Stimulated activated naive CD4-positive, alpha-beta T cell (primary cell): ENCODE data around the gene PARD3.
"Not testable (repeated sequence)": the region's sequence is repeated elsewhere in the genome, so short reads cannot be mapped to it uniquely, and the experiment has no call there.

Experiments
- DNase-seq, 6 experiments: peaks; one replicate each; lab custom pipeline; 2025; lab: John Stamatoyannopoulos, UW

The PARD3 gene

GRCh38 chr10:34423673-34424625 is 391.1 kb downstream of the PARD3 start:
- DNase-seq, result no peak

- no peak for DNase-seq
These were observed 394.3 kb downstream of the PARD3 start for GRCh38 chr10:34420795-34421194.

GRCh38 chr10:34420273-34420672 is 394.8 kb downstream of the PARD3 start:
- DNase-seq, result no peak

DNA sequence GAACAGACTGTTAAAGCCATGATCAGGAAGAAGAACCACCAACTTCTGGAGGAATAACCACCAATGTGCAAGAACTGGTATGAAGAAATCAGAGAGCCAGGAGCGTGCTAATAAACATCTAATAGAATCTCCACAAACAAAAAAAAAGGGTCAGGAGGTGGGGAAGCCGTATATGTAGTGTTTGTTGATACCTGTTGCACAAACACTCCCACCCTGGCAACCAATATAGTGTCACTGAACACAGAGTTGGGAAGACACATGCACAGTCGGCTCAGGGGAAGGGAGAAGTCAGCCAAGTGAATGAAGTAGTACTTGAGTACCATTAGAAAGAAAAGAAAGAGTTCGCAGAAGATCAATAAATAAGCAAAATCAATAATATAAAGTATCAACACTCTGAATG is 400.1 kb downstream of the PARD3 start:
- DNase-seq, result no peak

DNA sequence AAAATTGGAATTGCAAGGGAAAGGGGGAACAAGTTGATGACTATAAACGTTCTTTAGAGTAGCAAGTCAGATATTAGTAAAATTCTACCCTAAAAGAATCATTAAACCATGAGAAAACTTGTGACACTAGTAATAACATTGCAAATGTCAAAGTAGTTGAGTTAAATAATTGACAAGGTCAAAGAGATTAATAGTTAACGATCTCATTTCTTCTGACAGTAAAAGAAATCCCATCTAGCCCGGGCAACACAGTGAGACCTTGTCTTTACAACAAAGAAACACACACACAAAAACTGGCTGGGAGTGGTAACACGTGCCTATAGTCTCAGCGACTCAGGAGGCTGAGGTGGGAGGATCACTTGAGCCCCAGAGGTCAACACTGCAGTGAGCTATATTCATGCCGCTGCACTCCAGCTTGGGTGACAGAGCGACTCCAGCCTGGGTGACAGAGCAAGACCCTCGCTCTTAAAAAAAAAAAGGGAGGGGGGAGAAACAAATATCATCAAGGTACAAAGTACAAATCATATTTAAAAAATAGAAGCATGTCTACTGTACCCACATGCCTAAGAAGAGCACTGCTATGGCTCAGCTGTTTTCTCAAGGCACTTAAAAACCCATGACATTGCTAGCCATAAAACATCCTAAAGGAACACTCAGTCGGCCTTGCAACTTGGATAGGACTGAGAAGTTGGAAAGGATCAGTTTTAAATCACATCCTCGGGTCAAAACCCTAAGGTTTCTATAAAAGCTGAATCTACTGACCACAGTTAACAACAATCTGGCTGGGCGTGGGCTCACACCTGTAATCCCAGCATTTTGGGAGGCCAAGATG is 401.1 kb downstream of the PARD3 start:
- no peak for DNase-seq

DNA sequence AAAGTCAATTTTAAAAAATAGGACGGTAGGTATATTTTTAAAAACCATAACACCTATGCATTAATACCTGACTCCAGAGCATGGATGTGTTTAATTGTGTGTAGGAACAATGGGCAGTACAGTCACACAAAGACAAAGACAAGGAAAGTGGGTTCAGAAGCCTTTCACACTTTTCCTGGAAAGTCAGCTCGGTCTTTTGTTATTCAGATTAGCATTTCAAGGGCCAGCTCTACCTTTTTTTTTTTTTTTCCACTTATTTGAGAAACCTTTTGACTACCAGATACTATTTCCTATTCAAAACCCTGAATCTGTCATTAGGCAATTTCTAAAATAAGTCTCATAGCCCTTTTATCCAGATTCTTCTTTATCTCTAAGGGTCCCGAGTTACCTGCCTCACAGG is 401.9 kb downstream of the PARD3 start:
- no peak for DNase-seq

- no peak for DNase-seq
These were observed 406.1 kb downstream of the PARD3 start for GRCh38 chr10:34408956-34409355.

DNA sequence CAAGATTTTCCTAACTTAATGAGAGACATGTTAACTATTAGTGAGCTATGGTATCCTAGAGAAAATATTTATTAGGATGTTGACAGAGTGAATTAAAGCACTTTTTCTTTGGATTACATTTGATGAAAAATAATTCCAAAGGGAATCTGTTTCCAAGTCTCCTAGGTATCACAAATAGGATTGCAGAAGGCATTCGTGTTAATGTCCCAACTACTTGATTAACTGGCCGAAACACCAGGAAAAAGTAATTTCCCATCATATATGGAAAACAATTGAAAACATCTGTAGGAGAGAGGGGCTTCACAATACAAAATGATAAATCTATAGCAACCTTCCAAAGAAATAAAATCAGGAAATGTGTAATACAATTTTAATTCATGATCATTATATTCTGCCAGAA is 406.7 kb downstream of the PARD3 start:
- no peak for DNase-seq

- no peak for DNase-seq
These were observed 407.7 kb downstream of the PARD3 start for GRCh38 chr10:34407324-34407805.

- DNase-seq, result no peak
These were observed 408.4 kb downstream of the PARD3 start for GRCh38 chr10:34406463-34407323.

DNA sequence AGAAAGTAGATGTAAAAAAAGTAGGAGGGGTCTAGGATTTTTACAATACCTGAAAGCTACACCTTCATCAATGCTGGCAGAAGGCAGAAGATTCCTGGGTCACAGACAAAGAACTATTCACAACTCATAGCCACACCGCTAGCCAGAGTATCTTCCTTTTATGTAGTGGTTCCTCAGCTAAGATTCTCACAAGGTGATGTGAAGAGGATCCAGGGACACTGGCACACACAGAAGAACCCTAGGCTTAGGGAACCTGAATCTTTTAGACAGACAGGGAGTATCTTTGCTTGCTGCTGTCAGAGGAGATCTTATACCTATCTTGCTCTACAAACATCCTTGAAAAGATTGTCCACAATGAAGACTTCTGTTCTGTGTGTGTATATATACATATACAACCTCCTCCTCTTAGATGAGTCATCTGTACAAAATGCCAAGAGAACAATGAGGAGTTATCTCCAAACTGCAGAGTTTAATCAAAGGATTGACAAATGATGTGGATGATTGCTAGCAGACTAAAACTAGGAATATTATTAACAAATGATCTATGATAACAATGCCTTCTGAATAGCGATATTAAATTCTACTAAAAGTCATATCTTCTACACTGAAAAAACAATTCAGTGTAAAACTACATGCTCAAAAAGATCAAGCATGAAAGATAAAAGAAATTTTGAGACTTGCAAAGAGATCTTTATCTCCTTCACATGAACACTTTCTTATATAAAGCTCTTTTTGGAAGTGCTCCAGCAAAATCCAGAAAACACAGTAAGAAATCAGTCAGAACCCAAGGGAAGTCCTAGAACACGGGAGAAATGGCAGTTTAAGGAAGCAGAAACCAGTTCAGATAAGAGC is 409.3 kb downstream of the PARD3 start:
- DNase-seq, result no peak

DNA sequence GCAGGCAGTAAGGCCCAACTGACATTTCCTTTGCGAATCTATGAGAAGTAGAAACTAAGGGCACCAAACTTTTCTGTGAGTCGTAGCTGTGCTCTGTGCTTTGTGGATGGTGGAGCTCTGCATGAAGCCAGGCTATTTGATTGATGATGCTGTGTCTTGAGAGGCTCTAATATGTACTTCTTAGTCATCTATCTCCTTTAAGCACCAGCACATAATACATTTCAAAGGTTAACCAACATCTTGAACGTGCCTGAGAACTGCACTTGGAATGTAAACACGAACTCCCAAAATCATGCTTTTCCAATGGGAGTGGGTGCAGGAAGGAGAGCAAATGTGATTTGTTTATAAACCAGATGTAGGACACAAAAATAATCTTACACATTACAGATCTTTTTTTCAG is 411.6 kb downstream of the PARD3 start:
- no peak for DNase-seq

DNA sequence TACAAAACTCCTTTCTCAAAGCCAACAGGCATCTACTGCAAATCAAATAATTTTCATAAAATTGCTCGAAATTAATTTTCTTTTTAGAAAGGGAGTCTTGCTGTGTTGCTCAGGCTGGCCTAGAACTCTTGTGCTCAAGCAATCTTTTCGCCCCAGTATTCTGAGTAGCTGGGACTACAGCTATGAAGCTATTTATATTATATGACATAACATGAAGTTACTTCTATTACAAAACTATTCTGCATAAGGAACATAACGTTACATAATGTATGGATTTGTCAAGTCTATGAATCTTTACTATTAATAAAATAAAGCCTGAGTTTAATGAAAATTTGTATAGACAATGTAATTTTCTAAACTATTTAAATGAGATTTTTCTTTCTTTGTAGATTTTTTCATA is 415.0 kb downstream of the PARD3 start:
- no peak for DNase-seq

DNA sequence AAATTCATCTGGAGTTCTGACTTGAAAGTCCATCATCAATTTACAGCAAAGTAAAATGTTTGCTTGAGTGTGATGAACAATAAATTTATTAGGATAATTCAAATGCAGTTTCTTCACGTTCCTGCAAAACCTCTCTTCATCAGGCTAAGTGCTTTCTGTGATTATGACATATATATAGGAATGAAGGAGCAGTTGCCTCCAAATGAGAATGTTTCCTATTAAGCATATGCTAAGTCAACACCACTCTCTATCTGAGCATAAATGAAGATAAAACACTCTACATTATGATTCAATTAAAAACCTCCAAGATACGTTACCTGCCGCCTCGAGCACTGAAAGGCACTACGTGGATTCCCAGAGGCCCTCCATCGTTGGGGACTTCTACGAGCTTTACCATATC is 416.1 kb downstream of the PARD3 start:
- no peak for DNase-seq

DNA sequence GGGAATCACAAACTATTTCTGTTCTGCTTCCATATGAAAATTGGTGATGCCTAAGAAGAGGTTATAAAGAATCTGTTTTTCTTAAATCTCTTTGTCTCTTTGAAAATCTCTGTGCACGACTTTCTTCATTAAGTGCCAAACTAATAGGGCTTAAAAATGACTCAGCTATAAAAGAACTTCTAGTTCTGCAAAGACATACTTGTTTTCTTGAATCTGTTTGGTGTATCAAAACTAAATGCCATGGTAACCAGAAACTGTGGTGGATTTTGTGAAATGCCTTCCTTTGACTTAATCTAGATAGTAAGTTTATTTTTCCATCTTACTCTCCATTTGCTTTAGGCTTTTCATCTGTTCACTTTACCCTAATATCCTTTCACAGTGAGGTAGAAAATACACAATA is 417.8 kb downstream of the PARD3 start:
- DNase-seq, result no peak

GRCh38 chr10:34396663-34397062 is 418.4 kb downstream of the PARD3 start:
- DNase-seq, result no peak

GRCh38 chr10:34392641-34393170 is 422.4 kb downstream of the PARD3 start:
- DNase-seq, result no peak

DNA sequence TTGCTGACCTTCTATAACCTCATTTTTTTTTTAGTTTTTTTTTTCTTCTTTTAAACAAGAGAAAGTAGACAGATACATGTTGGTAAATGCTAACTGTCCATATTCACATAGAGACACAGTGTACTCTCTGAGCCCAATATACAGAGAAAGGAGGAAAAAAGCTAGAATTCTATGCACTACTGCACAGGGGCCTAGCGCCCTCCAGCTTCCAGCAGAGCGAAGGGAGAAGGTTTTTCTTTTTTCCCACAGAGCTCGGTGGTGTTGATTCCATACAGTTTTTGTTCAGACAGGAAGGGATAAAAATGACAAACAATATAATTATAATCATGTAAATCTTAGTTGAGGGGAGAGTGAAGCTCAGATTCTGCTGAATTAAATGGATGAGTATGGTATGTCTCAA is 423.9 kb downstream of the PARD3 start:
- DNase-seq, result not testable (repeated sequence)

DNA sequence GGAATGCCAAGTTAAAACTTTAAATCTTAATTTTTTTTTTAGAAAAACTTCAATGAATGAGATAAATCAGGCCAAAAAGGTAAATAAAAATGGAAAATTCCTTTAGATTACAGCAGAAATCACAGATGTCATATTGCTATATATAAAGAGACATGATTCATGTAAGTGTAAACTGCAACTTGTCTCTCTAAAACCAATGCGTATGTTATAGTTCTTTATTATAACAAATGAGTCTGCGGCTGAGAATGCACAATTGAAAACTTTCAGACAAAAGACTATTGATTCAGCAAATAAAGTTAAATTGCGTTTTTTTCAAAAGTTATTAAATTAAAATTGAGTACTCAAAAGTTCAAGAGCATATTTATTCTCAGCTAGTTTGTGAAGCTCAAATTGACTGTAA is 425.3 kb downstream of the PARD3 start:
- DNase-seq, result no peak

DNA sequence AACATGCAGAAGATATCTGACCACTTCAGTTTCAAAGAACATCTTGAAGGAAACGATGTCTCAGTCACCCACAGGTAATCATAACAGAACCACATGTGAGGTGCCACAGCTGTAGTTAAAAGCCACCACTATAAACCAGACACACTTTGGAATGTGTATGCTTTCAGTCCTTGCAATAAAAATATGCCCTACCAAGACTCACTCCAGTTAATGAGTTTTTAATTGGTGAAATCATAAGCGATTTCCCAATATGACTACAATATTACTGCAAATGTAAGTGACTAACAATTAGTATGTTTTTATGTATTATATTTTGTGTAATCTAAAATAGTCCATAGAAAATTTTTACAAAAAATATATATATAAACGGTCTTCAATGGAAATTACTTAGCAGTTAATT is 428.2 kb downstream of the PARD3 start:
- no peak for DNase-seq

DNA sequence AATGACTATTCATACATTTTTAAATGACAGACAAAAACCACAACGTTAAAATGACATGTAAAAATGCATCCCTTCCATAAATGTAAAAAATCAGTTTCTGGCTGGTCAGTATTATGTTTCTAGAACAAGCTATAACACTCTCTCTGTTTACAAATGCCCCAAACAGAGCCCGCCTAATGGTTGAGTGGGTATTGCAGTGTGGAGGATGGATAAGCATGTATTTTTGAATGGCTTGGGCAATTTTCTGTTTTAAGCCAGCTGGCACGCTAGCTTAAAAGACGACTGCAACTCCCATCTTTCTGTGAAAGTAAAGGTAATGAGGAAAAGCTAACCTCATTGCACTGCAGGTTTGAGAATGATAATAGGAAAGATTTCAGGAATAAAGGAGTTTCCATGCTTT is 430.7 kb downstream of the PARD3 start:
- DNase-seq, result no peak
